ENCODE data around the gene KLHL29. TPM values are rescaled to one million over a fixed set of nuclear protein-coding genes. Genes with fewer than 3 reads are reported as not detected.

The KLHL29 gene
- total RNA-seq, 2 experiments from 2014 or later: 2.9 to 3.5 TPM

DNA sequence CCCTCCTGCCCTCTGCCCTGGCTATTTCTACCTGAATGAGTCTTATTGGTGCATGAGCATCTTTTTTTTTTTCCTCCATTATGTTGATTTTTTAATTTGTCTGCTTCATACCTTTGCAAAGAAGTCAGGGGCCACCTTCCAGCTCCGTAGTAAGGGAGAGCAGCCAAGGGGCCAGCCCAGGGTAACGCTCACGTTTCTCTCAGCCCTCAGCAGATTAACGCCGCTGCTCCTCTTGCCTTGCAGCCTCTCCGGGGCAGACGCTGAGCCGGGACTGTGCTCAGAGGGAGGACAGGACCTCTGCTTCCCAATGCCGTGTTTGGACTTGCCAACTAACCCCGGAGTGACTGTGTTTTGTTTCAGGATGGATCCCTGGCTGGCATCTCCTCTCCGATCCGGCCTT lies 300.2 kb downstream of the KLHL29 start:
- Mint-ChIP-seq H3K36me3 (ENCODE audit: low read depth) (no peaks in the 10 kb centered on the region), H3K9me3 (no peaks in the 10 kb centered on the region), H3K27ac (no peak overlapping the region), H3K4me1 (peaks cover 1% of the 10 kb centered on the region), H3K27me3 (no peaks in the 10 kb centered on the region), H3K4me3 (no peak overlapping the region)
- ChIA-PET POLR2A (no interaction called here), CTCF (no interaction called here)
- no peak for DNase-seq

DNA sequence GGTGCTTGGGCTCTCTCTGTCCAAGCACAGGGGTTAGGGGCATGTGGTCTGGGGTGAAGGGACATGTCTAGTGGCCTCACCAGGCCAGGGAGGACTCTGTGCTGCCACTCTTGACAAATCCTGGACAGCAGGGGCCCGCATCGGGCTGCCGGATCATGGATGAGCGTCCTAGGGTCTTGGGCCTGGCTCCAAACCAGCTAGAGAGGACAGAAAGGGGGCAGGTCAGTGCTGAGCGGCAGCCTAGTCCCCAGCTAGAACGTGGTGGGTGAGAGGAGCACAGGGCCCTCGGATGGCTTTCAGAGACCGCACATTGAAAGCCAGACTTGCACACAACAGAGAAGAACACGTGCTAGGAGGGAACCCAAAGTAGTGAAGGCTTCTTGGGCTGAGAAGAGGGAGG lies 300.7 kb downstream of the KLHL29 start:
- ChIA-PET POLR2A (no interaction called here), CTCF (no interaction called here)
- Mint-ChIP-seq H3K4me1 (peaks cover 1% of the 10 kb centered on the region), H3K27me3 (no peaks in the 10 kb centered on the region), H3K27ac (no peak overlapping the region), H3K36me3 (ENCODE audit: low read depth) (no peaks in the 10 kb centered on the region), H3K9me3 (no peaks in the 10 kb centered on the region), H3K4me3 (no peak overlapping the region)
- no peak for DNase-seq

DNA sequence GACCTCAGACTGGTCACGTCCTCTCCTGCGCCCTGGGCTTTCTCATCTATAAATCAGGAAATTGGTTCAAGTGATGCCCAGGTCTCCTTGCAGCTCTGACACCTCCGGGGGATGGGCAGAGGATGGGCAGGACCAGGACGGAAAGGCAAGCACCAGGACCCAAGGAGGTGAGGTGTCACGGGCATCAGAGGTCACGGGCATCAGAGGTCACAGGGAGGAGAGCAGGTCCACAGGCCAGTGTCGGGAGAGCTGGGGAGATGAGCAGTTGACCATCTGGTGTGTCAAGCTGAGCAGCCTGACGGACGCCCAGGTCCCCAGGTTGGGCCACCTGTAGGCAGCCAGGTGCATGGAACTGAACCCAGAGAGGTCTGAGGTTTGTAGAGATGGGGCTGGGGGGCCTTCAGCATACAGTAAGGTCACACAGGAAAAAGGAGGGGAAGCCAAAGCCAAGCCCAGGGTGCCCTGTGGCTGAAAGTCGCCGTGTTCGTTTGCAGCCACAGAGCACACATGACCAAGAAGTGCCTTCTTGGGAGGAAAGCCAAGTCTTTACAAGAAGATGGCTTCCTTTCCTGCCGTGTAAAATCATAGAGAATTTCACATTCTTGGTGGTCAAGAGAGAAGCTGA lies 301.5 kb downstream of the KLHL29 start:
- no peaks in the 10 kb centered on the region for H3K9me3 Mint-ChIP-seq
- DNase-seq: no peak
- POLR2A ChIA-PET: no interaction called here
- H3K4me3 Mint-ChIP-seq: no peak overlapping the region
- no peak overlapping the region for H3K27ac Mint-ChIP-seq
- H3K4me1 Mint-ChIP-seq: peaks cover 1% of the 10 kb centered on the region
- CTCF ChIA-PET: no interaction called here
- H3K27me3 Mint-ChIP-seq: no peaks in the 10 kb centered on the region
- H3K36me3 Mint-ChIP-seq (ENCODE audit: low read depth): no peaks in the 10 kb centered on the region

DNA sequence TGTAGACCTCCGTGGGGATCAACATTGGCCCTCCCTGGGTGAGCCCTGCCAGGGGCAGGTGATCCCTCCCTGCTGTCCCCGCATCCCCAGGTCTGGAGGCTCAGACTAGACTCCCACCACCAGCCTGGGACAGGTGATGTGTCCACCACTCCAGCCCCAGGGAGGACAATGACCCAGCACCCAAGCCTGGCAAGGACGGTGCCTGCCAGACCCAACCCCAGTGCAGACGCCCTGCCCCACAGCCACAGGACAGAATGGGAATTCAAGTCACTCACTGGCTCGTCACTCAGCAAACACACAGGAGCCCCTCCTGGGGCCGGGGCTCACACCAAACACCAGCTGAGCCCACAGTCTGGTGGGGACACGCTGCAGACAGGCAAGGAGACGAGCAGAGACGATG lies 302.2 kb downstream of the KLHL29 start:
- H3K4me1 Mint-ChIP-seq: peaks cover 1% of the 10 kb centered on the region
- POLR2A ChIA-PET: no interaction called here
- H3K36me3 Mint-ChIP-seq (ENCODE audit: low read depth): no peaks in the 10 kb centered on the region
- no peaks in the 10 kb centered on the region for H3K9me3 Mint-ChIP-seq
- no peaks in the 10 kb centered on the region for H3K27me3 Mint-ChIP-seq
- DNase-seq: no peak
- no peak overlapping the region for H3K27ac Mint-ChIP-seq
- CTCF ChIA-PET: no interaction called here
- H3K4me3 Mint-ChIP-seq: no peak overlapping the region

DNA sequence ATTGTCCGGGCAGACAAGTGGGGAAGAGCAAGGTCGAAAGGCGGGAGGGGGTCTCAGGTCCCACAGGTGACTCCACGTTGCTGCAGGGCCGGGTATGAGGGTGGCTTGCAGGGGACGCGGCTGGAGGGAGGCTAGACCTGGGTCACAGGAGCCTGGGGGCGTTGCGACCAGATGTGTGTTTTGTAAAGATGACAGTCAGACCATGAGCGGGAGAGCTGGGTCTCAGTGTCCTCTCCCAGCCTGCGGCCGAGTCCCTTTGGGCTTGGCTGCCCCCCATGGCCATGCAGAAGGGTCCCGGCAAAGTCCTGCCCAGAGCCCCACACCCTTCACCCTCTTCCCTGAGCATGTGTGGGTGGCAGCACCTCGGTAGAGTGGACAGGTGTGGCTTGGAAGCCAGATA lies 302.7 kb downstream of the KLHL29 start:
- POLR2A ChIA-PET: no interaction called here
- no peak for DNase-seq
- CTCF ChIA-PET: no interaction called here
- no peak overlapping the region for H3K27ac Mint-ChIP-seq
- H3K36me3 Mint-ChIP-seq (ENCODE audit: low read depth): no peaks in the 10 kb centered on the region
- no peaks in the 10 kb centered on the region for H3K27me3 Mint-ChIP-seq
- no peaks in the 10 kb centered on the region for H3K4me1 Mint-ChIP-seq
- no peaks in the 10 kb centered on the region for H3K9me3 Mint-ChIP-seq
- no peak overlapping the region for H3K4me3 Mint-ChIP-seq

DNA sequence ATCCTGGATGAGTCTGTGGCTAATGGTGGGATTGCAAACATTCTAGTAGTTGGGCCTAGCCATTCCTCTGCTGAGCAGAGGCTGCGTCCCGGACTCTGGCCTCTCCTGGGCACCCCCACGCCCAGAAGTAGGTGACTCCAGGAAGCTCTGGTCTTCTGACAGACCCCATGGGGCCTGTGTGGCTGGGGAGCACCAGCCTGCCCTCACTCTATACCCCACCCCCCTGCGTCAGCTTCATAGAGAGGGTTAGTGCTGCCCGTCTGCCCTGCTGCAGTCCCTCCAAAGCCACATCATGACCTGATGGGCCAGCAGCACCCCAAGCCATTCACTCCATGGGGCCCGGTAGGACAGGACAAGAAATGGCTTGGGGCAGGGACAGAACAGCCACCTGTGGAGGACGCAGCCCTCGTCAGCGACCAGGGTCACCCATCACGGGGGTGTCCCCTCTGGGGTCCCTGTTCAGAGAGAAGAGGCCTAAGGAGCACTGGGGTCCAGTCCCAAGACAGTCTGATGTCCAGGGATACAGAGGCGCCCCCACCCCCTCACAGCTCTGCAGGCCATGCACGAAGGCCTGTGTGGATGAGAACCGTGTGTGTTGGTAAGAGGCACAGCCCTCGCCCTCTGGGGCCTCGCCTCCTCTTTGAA lies 303.6 kb downstream of the KLHL29 start:
- Mint-ChIP-seq H3K36me3 (ENCODE audit: low read depth) (no peaks in the 10 kb centered on the region), H3K4me1 (no peaks in the 10 kb centered on the region), H3K27me3 (no peaks in the 10 kb centered on the region), H3K27ac (peak overlapping the region; percentile 19), H3K4me3 (no peak overlapping the region), H3K9me3 (no peaks in the 10 kb centered on the region)
- POLR2A ChIA-PET: no interaction called here
- DNase-seq: no peak
- CTCF ChIA-PET: no interaction called here

DNA sequence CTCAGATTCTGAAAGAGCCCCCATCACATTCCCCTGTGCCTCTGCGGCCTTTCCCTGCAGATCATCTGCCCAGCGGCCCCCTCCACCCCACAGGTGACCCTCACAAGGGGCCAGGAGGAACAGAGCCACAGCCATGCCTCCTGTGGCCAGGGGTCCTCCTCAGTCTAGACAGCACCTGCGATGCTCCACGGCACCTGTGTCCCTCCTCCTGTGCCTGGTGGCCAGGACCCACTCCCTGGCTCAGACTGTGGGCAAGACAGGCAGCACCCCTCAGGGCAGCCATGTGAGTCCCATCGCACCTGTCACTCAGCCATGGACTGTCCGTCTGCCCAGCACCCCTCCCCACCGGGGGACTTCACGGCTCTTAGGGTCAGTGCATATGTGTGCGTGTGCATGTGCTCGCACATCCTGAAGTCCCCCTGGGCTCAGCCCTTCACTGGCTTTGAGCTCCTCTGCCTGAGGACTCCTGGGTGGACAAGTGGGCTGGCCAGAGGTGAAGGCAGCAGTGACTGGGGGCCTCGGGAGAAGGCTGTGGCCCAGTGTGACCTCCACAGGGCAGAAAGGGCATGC lies 304.2 kb downstream of the KLHL29 start:
- POLR2A ChIA-PET: no interaction called here
- Mint-ChIP-seq H3K4me3 (no peak overlapping the region), H3K36me3 (ENCODE audit: low read depth) (no peaks in the 10 kb centered on the region), H3K9me3 (no peaks in the 10 kb centered on the region), H3K27me3 (no peaks in the 10 kb centered on the region), H3K27ac (no peak overlapping the region), H3K4me1 (no peaks in the 10 kb centered on the region)
- DNase-seq: no peak
- CTCF ChIA-PET: no interaction called here

DNA sequence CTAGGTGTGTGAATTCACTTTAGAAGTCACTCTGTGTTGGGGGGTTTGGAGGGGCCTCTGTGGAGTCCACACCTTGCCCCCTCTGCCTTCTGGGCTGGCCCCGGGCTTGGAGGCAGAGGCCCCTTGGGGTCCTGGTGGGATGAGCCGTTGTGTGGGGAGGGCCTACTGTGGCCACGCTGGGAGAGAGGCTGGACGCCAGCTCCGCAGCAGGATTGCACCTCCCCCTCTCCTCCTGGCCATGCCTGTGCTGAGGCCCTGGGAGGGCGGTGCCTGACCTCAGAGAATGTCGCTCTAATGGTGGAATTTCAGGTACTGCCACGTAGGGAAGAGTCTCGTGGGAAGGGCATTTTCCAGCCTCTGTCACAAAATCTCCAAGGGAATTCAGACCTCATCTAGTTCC lies 304.9 kb downstream of the KLHL29 start:
- H3K9me3 Mint-ChIP-seq: no peaks in the 10 kb centered on the region
- no peaks in the 10 kb centered on the region for H3K4me1 Mint-ChIP-seq
- no peak overlapping the region for H3K27ac Mint-ChIP-seq
- H3K36me3 Mint-ChIP-seq (ENCODE audit: low read depth): no peaks in the 10 kb centered on the region
- H3K27me3 Mint-ChIP-seq: no peaks in the 10 kb centered on the region
- H3K4me3 Mint-ChIP-seq: no peak overlapping the region
- ChIA-PET CTCF (no interaction called here), POLR2A (no interaction called here)
- DNase-seq: no peak

DNA sequence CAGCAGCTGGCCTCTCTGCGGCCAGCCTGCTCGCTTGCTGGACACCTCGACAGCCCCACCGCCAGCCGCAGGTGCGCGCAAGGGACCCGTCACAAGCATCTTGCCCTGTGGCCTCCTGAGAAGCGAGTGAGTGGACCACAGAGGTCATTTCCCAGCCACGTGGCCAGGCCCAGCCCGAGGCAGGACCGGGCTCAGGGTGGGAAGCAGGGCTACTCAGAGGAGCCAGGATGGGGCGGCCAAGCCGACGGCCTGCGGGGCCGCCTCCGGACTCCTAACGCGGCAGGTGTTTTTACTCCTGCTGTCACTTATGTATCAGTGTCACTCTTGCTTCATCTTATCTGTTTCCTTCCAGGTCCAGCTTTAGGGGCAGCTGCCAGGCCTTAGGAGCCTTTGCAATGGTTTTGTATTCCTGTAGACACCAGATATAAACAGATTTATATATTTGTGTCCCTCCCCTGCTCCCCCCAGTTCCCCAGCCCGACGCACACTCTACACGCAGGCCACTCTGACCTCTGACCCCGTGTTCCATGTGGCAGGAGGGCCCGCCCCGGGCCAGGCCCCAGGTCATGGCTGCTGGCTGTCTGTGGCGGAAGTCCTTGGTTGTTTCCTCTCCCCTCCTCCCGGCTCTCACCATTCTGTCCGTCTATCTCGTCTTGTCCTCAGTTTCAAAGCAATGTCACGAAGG lies 305.6 kb downstream of the KLHL29 start:
- no peaks in the 10 kb centered on the region for H3K9me3 Mint-ChIP-seq
- H3K27me3 Mint-ChIP-seq: no peaks in the 10 kb centered on the region
- no peaks in the 10 kb centered on the region for H3K36me3 Mint-ChIP-seq (ENCODE audit: low read depth)
- no peaks in the 10 kb centered on the region for H3K4me1 Mint-ChIP-seq
- CTCF ChIA-PET: no interaction called here
- no peak for DNase-seq
- POLR2A ChIA-PET: no interaction called here
- no peak overlapping the region for H3K4me3 Mint-ChIP-seq
- H3K27ac Mint-ChIP-seq: no peak overlapping the region

DNA sequence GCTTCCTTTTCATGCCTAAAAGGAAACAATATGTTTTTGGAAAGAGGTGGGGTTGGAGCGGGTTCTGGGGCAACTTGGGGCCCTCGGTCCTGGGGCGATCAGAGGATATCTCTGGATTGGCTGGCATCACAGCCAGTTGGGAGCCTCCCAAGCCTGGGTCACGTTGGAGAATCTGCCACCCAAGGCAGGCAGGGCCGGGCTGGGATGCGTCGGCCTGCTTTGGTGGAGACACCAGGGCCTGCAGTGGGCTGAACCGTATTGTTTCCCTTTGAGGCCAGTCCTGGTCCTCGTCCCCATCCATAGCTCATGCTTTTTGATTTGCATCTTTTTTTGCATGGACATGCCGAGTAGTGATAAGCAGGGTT lies 306.1 kb downstream of the KLHL29 start:
- Mint-ChIP-seq H3K36me3 (ENCODE audit: low read depth) (no peaks in the 10 kb centered on the region), H3K27me3 (no peaks in the 10 kb centered on the region), H3K27ac (no peak overlapping the region), H3K4me1 (no peaks in the 10 kb centered on the region), H3K4me3 (no peak overlapping the region), H3K9me3 (no peaks in the 10 kb centered on the region)
- no peak for DNase-seq
- ChIA-PET CTCF (no interaction called here), POLR2A (no interaction called here)

DNA sequence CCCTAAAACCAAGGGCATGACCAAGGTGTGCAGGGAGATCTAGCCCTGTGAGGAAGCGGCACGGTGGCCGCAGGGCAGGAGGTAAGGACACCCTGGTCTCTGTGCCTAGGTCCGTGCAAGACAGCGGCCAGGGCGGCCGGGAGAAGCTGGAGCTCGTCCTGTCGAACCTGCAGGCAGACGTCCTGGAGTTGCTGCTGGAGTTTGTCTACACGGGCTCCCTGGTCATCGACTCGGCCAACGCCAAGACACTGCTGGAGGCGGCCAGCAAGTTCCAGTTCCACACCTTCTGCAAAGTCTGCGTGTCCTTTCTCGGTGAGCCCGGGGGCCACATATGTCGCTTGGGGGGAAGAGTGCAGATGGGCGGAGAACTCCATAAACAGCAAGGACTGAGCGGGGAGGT lies 306.6 kb downstream of the KLHL29 start:
- Mint-ChIP-seq H3K4me3 (no peak overlapping the region), H3K36me3 (ENCODE audit: low read depth) (no peaks in the 10 kb centered on the region), H3K4me1 (no peaks in the 10 kb centered on the region), H3K27me3 (no peaks in the 10 kb centered on the region), H3K9me3 (no peaks in the 10 kb centered on the region), H3K27ac (no peak overlapping the region)
- no peak for DNase-seq
- ChIA-PET POLR2A (no interaction called here), CTCF (no interaction called here)

DNA sequence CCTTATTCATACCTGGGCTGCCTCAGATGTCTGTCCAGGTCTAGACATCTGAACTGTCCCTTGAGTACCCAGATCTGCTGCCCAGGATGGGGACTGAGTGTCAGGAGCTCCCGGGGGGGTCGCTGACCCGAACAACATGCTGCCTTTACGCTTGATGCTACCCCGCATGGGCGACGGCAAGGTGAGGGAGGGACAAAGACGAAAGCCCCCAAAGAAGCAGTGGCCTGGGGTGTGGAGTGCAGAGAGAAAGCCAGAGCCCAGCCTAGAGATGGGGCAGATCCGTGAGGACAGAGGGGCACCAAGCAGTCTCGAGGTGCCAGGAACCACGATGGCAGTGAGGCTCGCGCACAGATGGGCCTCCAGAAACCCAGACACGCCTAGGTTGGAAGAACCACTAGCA lies 307.3 kb downstream of the KLHL29 start:
- Mint-ChIP-seq H3K4me1 (no peaks in the 10 kb centered on the region), H3K9me3 (no peaks in the 10 kb centered on the region), H3K27me3 (no peaks in the 10 kb centered on the region), H3K27ac (no peak overlapping the region), H3K36me3 (ENCODE audit: low read depth) (no peaks in the 10 kb centered on the region), H3K4me3 (no peak overlapping the region)
- ChIA-PET CTCF (no interaction called here), POLR2A (no interaction called here)
- DNase-seq: no peak

DNA sequence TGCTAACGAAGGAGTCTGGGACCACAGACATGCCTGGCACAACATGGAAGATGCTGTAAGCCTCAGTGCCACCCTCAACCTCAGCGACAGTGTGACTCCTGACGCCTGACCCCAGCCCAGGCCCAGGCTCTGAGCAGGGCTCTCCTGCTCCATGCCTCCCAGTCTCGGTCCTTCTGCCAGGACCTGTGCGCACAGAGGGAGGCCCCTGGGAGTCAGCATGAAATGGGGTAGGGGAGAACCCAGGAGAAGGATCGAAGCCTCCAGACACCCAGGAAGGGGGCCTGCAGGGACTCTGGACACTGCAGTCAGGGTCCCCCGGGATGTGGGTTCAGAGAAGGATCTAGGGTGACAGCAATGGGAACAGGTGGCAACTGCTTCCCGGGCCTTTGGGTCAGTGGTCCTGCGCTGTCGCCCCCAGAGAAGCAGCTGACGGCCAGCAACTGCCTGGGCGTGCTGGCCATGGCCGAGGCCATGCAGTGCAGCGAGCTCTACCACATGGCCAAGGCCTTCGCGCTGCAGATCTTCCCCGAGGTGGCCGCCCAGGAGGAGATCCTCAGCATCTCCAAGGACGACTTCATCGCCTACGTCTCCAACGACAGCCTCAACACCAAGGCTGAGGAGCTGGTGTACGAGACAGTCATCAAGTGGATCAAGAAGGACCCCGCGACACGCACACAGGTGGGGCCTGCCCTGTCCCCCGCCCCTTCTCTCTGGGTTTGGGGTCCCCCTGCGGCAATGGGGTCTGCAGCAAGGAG lies 308.0 kb downstream of the KLHL29 start:
- ChIA-PET POLR2A (no interaction called here), CTCF (no interaction called here)
- H3K36me3 Mint-ChIP-seq (ENCODE audit: low read depth): no peaks in the 10 kb centered on the region

More for the DNA sequence above, 308.0 kb downstream of the KLHL29 start:
- H3K4me1 Mint-ChIP-seq: no peaks in the 10 kb centered on the region
- H3K9me3 Mint-ChIP-seq: no peaks in the 10 kb centered on the region
- no peak overlapping the region for H3K27ac Mint-ChIP-seq
- DNase-seq: no peak
- no peaks in the 10 kb centered on the region for H3K27me3 Mint-ChIP-seq
- H3K4me3 Mint-ChIP-seq: no peak overlapping the region
